ENCODE results near the gene HMGN2.

DNA sequence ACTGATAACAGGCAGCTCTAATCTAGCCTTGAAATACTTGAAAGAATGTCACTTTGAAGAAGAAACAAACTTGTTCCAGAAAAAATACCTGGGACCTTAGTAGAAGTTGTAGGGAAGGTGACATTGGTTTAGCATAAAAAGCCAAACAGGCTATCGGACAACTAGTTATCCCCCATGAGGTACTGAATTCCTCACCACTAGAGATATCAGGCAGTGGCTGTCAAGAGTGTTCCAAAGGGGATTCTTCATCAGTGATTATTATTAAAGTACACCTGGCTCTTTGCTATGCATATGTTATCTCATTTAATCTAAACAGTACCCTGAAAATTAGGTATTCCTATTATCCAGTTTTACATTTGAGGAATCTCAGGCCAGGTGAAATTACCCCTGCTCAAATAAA is 13.1 kb upstream of the HMGN2 start:
- TF ChIP-seq TEAD1 (CRISPR knock-in tag; IDR thresholded peaks at IDR 0.05) (no peak), IRF2 (CRISPR knock-in tag; IDR thresholded peaks at IDR 0.05; ENCODE audit: borderline replicate concordance, low read depth) (no peak), CTCF (IDR thresholded peaks at IDR 0.05) (no peak), NFE2L1 (CRISPR knock-in tag; IDR thresholded peaks at IDR 0.05) (no peak), CREM (CRISPR knock-in tag; IDR thresholded peaks at IDR 0.05) (no peak), AR (CRISPR knock-in tag; IDR thresholded peaks at IDR 0.05) (no peak), NR2C2 (CRISPR knock-in tag; IDR thresholded peaks at IDR 0.05) (no peak), ZNF317 (CRISPR knock-in tag; IDR thresholded peaks at IDR 0.05; ENCODE audit: borderline replicate concordance, low read depth) (no peak)
- TF ChIP-seq, protein P1, sequence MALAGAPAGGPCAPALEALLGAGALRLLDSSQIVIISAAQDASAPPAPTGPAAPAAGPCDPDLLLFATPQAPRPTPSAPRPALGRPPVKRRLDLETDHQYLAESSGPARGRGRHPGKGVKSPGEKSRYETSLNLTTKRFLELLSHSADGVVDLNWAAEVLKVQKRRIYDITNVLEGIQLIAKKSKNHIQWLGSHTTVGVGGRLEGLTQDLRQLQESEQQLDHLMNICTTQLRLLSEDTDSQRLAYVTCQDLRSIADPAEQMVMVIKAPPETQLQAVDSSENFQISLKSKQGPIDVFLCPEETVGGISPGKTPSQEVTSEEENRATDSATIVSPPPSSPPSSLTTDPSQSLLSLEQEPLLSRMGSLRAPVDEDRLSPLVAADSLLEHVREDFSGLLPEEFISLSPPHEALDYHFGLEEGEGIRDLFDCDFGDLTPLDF (CRISPR knock-in tag; IDR thresholded peaks at IDR 0.05), result no peak
- TF ChIP-seq, protein P2, sequence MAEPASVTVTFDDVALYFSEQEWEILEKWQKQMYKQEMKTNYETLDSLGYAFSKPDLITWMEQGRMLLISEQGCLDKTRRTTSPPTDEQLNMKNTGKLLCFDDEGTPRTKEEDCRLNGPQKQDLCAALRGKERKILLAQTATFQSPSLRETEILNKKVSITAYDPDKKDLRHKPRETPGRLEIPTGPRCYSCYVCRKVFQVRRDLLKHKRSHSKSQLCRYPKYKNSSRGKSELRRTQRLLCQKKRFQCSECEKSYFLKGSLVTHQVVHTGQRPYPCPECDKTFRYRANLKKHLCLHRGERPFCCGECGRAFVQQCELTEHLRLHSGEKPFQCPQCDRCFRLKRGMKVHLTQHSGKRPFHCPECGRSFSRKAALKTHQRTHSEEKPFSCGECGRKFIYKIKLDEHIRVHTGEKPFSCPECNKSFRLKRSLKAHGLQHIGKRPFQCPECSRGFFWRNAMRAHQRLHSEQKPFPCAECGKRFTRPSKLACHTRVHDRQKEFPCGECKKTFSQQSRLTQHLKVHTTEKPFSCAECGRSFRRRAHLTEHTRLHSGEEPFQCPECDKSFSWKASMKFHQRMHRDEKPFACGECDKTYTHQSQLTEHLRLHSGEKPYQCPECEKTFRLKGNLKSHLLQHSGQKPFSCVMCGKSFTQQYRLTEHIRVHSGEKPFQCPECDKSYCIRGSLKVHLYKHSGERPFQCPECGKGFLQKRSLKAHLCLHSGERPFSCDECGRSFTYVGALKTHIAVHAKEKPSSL (CRISPR knock-in tag; conservative IDR thresholded peaks at IDR 0.05), result no peak

Data from WTC11 (cell line).